HG03103 (cell line): ENCODE results near the gene FOXF1.

Experiments used
- ATAC-seq: cut with Tn5 transposase; IDR thresholded peaks from one replicate; pipeline ENCODE4 v1.9.1; 2021; ENCODE audit warnings: low read depth; ENCODE audit not compliant: unreplicated experiment

Gene FOXF1

DNA sequence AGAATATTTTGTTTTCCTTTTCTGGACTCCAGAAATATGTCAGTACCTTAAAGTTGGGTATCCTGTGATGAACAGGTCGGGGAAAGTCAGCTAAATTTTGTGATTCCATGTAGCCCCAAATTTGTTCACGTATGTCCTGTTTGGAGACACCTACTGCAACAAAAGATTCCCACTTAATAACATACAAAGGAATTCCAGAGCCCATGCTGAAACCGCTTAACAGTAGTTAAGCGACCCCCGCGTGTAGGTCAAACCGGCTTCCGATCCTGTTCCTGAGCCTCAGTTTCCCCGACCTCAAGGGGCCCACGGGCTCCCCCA is 44.2 kb downstream of the FOXF1 start:
- no peak for ATAC-seq

DNA sequence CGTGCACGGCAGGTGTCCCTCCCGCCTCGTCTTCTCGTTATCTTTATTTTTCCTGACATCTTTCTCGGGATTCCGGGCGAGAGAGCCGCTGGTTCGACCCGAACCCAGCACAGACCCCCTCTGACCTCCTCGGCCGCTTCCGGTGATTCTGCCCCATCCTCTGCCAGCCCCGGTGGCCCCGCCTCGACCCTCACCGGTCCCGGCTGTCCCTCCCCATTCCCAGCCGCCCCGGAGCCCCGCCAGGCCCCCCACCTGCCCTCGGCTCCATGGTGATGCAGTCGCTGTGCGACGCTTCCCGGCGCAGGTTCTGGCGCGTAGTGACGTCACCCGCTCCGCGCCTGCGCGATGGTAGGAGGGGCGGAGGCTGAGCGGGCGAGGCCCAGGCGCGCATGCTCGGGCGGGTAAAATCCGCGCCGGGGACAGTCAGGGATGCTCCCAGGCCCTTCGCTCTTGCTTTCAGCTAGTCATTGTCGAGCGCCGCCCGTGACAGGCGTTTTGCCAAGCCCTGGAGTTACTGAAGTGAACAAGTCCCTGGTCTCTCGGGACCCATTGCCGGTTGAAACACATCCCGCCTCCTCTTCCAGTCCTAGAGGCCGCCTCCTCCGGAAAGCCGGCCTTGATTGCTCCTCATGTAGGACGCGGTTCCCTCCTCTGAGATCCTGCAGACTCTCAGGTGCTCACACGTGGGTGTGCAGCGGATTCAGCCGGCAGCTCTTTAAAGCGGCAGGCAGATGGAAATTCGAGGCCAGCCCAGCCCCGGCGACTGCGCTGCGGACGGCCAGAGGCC is 44.8 kb downstream of the FOXF1 start, which contains the start of gene MTHFSD:
TSS of gene MTHFSD (minus strand) at position 319 of the 787 bp plus-strand sequence. CDS start at position 268, 51 bp downstream.
- ATAC-seq: peak; percentile 75

DNA sequence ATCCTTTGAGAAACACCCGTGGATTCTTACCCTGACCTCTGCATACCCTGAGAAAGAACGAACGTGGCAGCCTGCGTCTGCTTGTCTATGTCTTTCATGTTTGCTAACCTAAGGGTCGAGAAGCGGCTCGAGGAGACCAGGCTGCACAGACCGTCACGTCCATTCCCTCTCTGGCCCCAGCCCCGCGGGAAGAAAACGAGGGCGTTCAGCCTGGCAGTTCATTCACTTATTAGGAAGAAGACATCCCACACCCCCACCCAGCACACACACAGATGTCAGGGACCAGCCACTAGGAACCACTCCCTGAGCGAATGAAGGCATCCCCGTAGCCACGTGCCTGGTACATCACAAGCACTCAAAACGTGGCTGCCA is 45.4 kb downstream of the FOXF1 start:
- ATAC-seq: no peak

DNA sequence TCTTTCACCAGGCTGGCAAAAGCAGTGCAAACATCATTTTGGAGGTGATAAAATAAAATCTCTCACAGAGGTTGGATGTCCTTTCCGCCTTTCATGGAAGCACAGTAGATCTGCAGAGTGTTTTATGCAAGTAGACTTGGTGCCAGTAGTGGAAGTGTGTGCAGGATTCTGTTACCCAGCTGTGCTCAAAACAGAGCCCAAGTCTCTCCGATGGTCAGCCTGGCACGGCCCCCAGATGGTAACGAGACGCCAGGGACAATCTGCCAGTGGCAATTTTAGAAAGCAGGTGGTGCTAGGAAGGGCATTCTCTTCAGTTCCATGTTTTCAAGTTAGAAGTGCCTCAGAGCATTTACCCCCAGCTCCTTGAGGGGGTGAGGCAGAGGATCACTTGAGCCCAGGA is 46.2 kb downstream of the FOXF1 start:
- ATAC-seq: no peak

DNA sequence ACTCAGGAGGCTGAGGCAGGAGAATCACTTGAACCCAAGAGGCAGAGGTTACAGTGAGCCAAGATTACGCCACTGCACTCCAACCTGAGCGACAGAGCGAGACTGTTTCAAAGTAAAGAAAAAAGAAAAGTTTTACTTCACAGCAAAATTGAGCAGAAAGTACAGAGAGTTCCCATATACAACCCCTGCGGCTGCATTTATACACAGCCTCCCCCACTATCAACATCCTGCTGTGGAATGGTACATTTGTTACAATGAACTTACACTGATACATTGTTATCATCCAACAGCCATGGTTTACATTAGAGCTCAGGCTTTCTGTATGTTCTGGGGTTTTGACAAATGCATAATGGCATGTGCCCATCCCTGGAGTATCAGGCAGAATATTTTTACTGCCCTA is 47.3 kb downstream of the FOXF1 start:
- no peak for ATAC-seq

DNA sequence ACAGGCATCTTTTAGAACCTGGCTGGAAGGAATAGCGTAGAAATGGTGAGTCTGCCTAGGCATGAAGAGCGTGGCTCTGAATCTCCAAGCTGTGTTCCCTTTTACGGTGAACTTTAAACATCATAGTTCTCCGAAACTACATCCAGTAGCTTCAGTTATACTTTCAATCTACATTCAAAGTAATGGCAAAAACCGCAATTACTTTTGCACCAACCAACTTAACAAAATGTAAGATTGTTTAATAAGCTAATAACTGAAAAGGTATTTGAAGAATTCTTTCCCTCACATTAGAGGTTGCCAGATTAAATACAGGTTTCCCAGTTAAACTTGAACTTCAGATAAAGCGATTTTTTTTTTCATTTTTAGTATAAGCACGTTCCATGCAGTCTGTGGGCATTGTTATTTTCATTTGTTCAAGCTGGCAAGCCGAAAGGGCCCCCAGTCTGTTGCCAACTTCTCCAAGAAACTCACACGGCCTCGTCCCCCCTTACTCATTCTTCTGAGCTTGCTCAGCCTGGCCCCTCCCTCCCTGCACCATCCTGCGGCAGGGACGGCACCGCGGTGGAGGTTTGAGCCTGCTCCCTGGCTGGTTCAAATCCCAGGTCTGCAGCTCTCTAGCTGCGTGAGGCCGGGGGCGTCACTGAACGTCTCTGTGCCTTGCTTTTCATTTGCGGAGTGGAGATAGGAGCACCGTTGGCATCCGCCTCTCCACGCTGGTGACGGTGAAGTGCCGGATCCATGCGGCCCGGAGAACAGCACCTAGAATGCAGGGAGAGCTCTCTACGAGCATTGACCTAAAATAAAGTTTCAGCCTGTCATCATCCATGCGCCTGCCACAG is 48.2 kb downstream of the FOXF1 start:
- no peak for ATAC-seq

DNA sequence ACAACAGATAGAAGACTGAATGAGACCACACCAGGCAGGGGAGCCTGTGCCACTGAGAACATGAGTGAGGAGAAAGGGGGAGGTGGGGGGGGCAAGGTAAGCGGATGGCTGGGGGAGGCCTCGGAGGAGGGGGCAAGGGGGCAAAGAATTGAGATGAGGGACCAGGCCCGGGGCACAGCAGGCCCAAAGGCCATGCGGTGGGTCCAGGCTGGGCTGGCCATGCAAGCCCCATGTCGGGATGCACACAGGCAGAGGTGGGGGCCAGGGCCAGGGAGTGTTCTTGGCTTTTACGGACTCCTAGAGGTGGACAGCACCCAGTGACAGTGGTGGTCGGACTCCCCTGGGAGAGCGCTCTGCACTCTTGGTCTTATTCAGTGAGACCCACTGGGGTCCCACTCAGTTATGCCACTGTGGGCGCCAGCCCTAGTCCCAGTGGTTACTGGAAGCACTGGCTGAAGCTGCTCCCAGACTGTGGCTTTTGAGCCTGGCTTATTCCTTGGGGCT is 49.5 kb downstream of the FOXF1 start:
- no peak for ATAC-seq

DNA sequence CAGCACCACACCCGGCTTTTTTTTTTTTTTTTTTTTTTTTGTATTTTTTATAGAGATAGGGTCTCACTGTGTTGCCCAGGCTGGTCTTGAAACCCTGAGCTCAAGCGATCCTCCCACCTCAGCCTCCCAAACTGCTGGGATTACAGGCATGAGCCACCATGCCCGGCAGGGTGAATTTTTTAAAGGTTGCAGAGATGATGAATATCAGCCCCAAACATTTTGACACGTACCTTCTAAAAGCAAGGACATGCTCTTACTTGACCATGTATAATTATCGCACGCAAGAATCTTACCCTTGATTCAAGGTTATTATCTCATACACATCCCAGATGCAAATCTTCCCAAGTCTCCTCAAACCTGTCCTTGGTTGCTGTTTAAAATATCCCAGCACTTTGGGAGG is 52.0 kb downstream of the FOXF1 start:
- no peak for ATAC-seq

DNA sequence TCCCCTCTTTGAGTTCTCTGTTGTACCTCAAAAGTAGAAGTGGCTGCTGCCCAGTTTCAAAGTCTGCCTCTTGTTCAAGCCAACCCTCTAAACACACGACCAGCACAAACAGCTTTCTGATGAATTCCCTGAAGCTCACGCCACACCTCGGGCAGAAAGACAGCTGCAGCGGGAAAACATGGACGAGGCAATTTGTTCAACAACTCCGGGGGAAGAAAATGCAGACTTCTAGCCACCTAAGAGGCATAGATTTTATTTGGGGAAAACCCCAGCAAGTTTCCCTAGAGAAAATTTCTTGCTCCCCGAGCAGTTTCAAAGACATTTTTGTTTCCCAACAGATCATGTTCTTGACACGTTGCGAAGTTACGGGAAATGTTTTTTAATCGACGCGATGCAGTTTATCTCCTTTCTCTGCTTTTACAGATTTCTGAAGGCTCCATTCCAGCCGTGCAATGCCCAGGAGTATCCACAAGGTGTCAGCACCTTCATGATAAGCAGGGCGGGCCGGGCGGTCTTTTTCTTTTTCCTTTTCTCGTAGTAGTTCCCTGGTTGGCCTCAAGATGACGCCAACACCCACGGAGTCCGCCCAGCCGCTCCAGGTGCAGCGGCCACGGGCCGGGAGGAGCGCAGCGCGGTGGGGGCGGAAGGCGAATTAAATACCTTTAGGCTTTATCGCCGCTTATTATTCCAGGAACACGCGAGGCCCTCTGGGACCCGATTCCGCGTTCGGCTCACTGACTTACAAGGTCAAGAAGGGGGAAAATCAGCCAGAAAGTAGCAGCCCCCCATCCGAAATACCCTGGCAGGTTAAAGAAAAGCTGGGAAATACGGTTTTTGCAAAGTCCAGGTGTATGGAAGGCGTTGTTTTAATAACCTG is 53.4 kb downstream of the FOXF1 start:
- peak; percentile 81 for ATAC-seq
